ENCODE data around the gene SLC35A5. TPM values are rescaled to one million over a fixed set of nuclear protein-coding genes. Genes with fewer than 3 reads are reported as not detected.

Gene SLC35A5
- total and polyA plus RNA-seq, 9 donors: 21.8 to 44.8 (median 28.2) TPM

GRCh38 chr3:112530573-112530972 lies 31.3 kb upstream of the SLC35A5 start:
- DNase-seq: no peak
- no peaks in the 10 kb centered on the region for H3K4me1 ChIP-seq (ENCODE audit: insufficient read depth)
- no peak overlapping the region for H3K27ac ChIP-seq
- WGBS, 3 donors: 93 to 97% (median 93%) methylated on average over 3 of the region's 3 CpGs
- H3K36me3 ChIP-seq: no peaks in the 10 kb centered on the region
- intact Hi-C loops (cut with DNase I): no loop called here
- H3K9me3 ChIP-seq: no peaks in the 10 kb centered on the region
- no peak overlapping the region for H3K4me3 ChIP-seq
- no peaks in the 10 kb centered on the region for H3K27me3 ChIP-seq
- no peak for TF ChIP-seq CTCF (IDR thresholded peaks at IDR 0.05)
- no peak for TF ChIP-seq EP300 (IDR thresholded peaks at IDR 0.05)
- no peak for TF ChIP-seq POLR2A (IDR thresholded peaks at IDR 0.05)

GRCh38 chr3:112531358-112531781 lies 30.5 kb upstream of the SLC35A5 start:
- Histone ChIP-seq H3K27me3 (no peaks in the 10 kb centered on the region), H3K4me3 (no peak overlapping the region), H3K9me3 (no peaks in the 10 kb centered on the region), H3K36me3 (no peaks in the 10 kb centered on the region), H3K4me1 (ENCODE audit: insufficient read depth) (no peaks in the 10 kb centered on the region), H3K27ac (no peak overlapping the region)
- no peak for DNase-seq
- intact Hi-C loops (cut with DNase I): no loop called here
- 5 to 8% (median 6%) methylated on average over 1 of the region's 1 CpG for whole genome bisulfite sequencing, 3 donors
- TF ChIP-seq EP300 (IDR thresholded peaks at IDR 0.05) (no peak), CTCF (IDR thresholded peaks at IDR 0.05) (peak in 1 of 3 donors; percentile 14)

- Histone ChIP-seq H3K9me3 (no peaks in the 10 kb centered on the region), H3K4me3 (no peak overlapping the region), H3K4me1 (ENCODE audit: insufficient read depth) (no peaks in the 10 kb centered on the region), H3K27ac (no peak overlapping the region), H3K36me3 (no peaks in the 10 kb centered on the region), H3K27me3 (no peaks in the 10 kb centered on the region)
- 86 to 98% (median 93%) methylated on average over 1 of the region's 1 CpG for WGBS, 3 donors
- DNase-seq: no peak
- TF ChIP-seq EP300 (IDR thresholded peaks at IDR 0.05): no peak
- TF ChIP-seq CTCF (IDR thresholded peaks at IDR 0.05): no peak
- TF ChIP-seq POLR2A (IDR thresholded peaks at IDR 0.05): no peak
- intact Hi-C loops (cut with DNase I): no loop called here
Measured at GRCh38 chr3:112539825-112540650, 21.8 kb upstream of the SLC35A5 start.

- H3K4me3 ChIP-seq: no peak overlapping the region
- H3K4me1 ChIP-seq (ENCODE audit: insufficient read depth): no peaks in the 10 kb centered on the region
- WGBS, 3 donors: 92 to 94% (median 94%) methylated on average over 5 of the region's 5 CpGs
- H3K27ac ChIP-seq: no peak overlapping the region
- intact Hi-C loops (cut with DNase I): no loop called here
- H3K27me3 ChIP-seq: no peaks in the 10 kb centered on the region
- TF ChIP-seq POLR2A (IDR thresholded peaks at IDR 0.05) (no peak), CTCF (IDR thresholded peaks at IDR 0.05) (no peak), EP300 (IDR thresholded peaks at IDR 0.05) (no peak)
- DNase-seq: no peak
- H3K36me3 ChIP-seq: no peaks in the 10 kb centered on the region
- no peaks in the 10 kb centered on the region for H3K9me3 ChIP-seq
Measured at GRCh38 chr3:112546216-112546759, 15.6 kb upstream of the SLC35A5 start.
